ENCODE data around the gene RUFY1. TPM values are rescaled to one million over a fixed set of nuclear protein-coding genes. Genes with fewer than 3 reads are reported as not detected.

Gene RUFY1
- total RNA-seq, 1 experiment from 2014 or later = 63.9 TPM

- Histone ChIP-seq H3K4me3 (no peak overlapping the region), H3K27ac (no peak overlapping the region), H3K4me2 (no peak overlapping the region), H3K9me2 (ENCODE audit: insufficient read depth) (no peaks in the 10 kb centered on the region), H3K4me1 (replicated peaks; ENCODE audit: insufficient read depth) (no peaks in the 10 kb centered on the region), H3K79me2 (ENCODE audit: low read depth) (no peaks in the 10 kb centered on the region), H3K27me3 (ENCODE audit: insufficient read depth, low read depth) (no peaks in the 10 kb centered on the region), H2AFZ (no peak overlapping the region), H3F3A (ENCODE audit: insufficient read depth, low read depth) (peaks cover 58% of the 10 kb centered on the region), H3K9me3 (ENCODE audit: insufficient read depth, low read depth) (no peaks in the 10 kb centered on the region), H4K20me1 (ENCODE audit: insufficient read depth) (peaks cover 43% of the 10 kb centered on the region), H3K36me3 (ENCODE audit: low read depth) (peaks cover 22% of the 10 kb centered on the region)
- intact Hi-C loops (cut with micrococcal nuclease; ENCODE audit: unreplicated experiment) = no loop called here
- TF ChIP-seq CTCF (conservative IDR thresholded peaks at IDR 0.05) (no peak), EZH2 (IDR thresholded peaks at IDR 0.05; ENCODE audit: low read depth) (no peak)
- no peak for DNase-seq
- CTCF ChIA-PET = interaction anchor here (0.5 kb wide), 1 partner anchor 212 kb away, joined by 6 read pairs; no protein-coding TSS in a partner anchor
- BruUV-seq (replicated peaks) = no TSS peak
- POLR2A ChIA-PET (ENCODE audit: unreplicated experiment) = interaction anchor here (0.5 to 0.6 kb wide), 4 partner anchors 22 to 252 kb away, joined by 3 to 6 read pairs (median 3); no protein-coding TSS in a partner anchor
These were observed 57.0 kb downstream of the RUFY1 start for GRCh38 chr5:179607160-179607931.

DNA sequence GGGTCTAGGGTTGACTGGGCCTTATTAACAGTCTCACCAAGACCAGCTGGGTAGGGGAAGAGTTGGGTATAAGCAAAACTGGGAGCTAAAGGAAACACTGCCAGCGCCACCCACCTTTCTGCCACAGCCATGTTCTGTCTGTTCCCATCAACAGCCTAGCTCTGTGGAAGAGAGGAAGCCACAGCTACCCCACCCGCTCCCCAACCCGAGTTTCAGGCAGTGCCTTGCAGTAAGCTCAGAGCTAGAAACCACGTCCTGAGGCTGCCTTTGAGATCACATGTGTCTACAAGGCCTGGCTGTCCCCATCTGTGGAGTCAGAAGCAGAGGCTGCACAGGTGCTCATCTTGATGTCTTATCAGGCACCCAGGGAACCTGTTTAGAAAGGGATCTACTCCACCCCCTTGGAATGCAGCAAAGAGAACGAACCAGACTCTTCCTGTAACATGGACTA is 57.8 kb downstream of the RUFY1 start:
- H3K36me3 ChIP-seq (ENCODE audit: low read depth) = peaks cover 25% of the 10 kb centered on the region
- H2AFZ ChIP-seq = no peak overlapping the region
- intact Hi-C loops (cut with micrococcal nuclease; ENCODE audit: unreplicated experiment) = no loop called here
- DNase-seq = no peak
- H4K20me1 ChIP-seq (ENCODE audit: insufficient read depth) = peaks cover 47% of the 10 kb centered on the region
- no TSS peak for BruUV-seq (replicated peaks)
- ChIA-PET POLR2A (ENCODE audit: unreplicated experiment) (interaction anchor here (0.6 kb wide), 1 partner anchor 89 kb away, joined by 3 read pairs; no protein-coding TSS in a partner anchor), CTCF (no interaction called here)
- no peaks in the 10 kb centered on the region for H3K9me2 ChIP-seq (ENCODE audit: insufficient read depth)
- no peaks in the 10 kb centered on the region for H3K79me2 ChIP-seq (ENCODE audit: low read depth)
- no peaks in the 10 kb centered on the region for H3K4me1 ChIP-seq (replicated peaks; ENCODE audit: insufficient read depth)
- H3K27ac ChIP-seq = no peak overlapping the region
- no peaks in the 10 kb centered on the region for H3K9me3 ChIP-seq (ENCODE audit: insufficient read depth, low read depth)
- no peak for TF ChIP-seq EZH2 (IDR thresholded peaks at IDR 0.05; ENCODE audit: low read depth)
- no peak for TF ChIP-seq CTCF (conservative IDR thresholded peaks at IDR 0.05)
- no peak overlapping the region for H3K4me3 ChIP-seq
- H3K4me2 ChIP-seq = no peak overlapping the region
- peaks cover 66% of the 10 kb centered on the region for H3F3A ChIP-seq (ENCODE audit: insufficient read depth, low read depth)
- no peaks in the 10 kb centered on the region for H3K27me3 ChIP-seq (ENCODE audit: insufficient read depth, low read depth)

- Histone ChIP-seq H3K9me3 (ENCODE audit: insufficient read depth, low read depth) (no peaks in the 10 kb centered on the region), H3K27ac (no peak overlapping the region), H3K4me1 (replicated peaks; ENCODE audit: insufficient read depth) (no peaks in the 10 kb centered on the region), H3K27me3 (ENCODE audit: insufficient read depth, low read depth) (no peaks in the 10 kb centered on the region), H4K20me1 (ENCODE audit: insufficient read depth) (peaks cover 63% of the 10 kb centered on the region), H3K4me3 (no peak overlapping the region), H3K36me3 (ENCODE audit: low read depth) (peaks cover 40% of the 10 kb centered on the region), H3K9me2 (ENCODE audit: insufficient read depth) (no peaks in the 10 kb centered on the region), H2AFZ (no peak overlapping the region), H3K4me2 (no peak overlapping the region), H3F3A (ENCODE audit: insufficient read depth, low read depth) (peaks cover 82% of the 10 kb centered on the region), H3K79me2 (ENCODE audit: low read depth) (peaks cover 10% of the 10 kb centered on the region; the same call in 1 of the 2 replicates)
- intact Hi-C loops (cut with micrococcal nuclease; ENCODE audit: unreplicated experiment) = no loop called here
- ChIA-PET CTCF (no interaction called here), POLR2A (ENCODE audit: unreplicated experiment) (no interaction called here)
- TF ChIP-seq EZH2 (IDR thresholded peaks at IDR 0.05; ENCODE audit: low read depth) (no peak), CTCF (conservative IDR thresholded peaks at IDR 0.05) (no peak)
- no TSS peak for BruUV-seq (replicated peaks)
- DNase-seq = no peak
These were observed 59.4 kb downstream of the RUFY1 start for GRCh38 chr5:179609834-179610108.

Measured in PC-9 (cell line).